ENCODE results near the gene MAST4.

Gene MAST4

DNA sequence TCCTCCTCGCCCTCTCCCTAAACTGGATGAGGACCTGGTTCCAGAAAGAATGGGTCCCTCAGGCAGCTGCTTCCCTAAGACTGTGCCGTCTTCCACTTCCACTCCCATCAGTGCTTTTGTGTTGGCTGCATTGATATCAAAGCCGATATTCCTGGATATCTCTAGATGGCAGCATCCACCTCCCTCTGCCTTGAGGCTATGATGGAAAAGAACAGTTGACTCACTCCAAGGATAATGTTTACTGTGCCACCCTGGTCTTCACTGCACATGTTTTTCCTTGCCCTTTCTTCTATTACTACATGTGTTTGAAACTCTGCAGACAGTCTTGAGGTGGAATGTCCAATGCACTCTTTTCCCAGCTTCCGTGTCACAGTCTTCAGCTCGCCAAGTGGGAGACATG is 211.6 kb downstream of the MAST4 start:
- Histone ChIP-seq H3K27ac (ENCODE audit: low read length, poor library complexity, severe bottlenecking) (no peak overlapping the region), H2BK12ac (ENCODE audit: low read length in 2 of 2) (no peak overlapping the region), H3K4me2 (ENCODE audit: low read length, poor library complexity, severe bottlenecking) (no peak overlapping the region), H2AK5ac (ENCODE audit: low read length, severe bottlenecking) (no peak overlapping the region), H3K18ac (ENCODE audit: low read depth in 1 of 2, low read length in 2 of 2) (no peak overlapping the region), H2BK120ac (ENCODE audit: low read depth, low read length) (no peak overlapping the region), H2AFZ (ENCODE audit: low read depth, low read length) (no peak overlapping the region), H4K91ac (ENCODE audit: low read length) (no peak overlapping the region), H4K8ac (ENCODE audit: low read length) (no peak overlapping the region), H2BK15ac (ENCODE audit: low read depth, poor library complexity, severe bottlenecking) (no peak overlapping the region), H3K27me3 (ENCODE audit: control insufficient read depth in 1 of 2, insufficient read depth in 1 of 2, low read length in 2 of 2) (peaks cover 3 to 11% of the 10 kb centered on the region in 2 experiments), H3K14ac (ENCODE audit: low read length in 2 of 2) (no peak overlapping the region), H3K4me3 (ENCODE audit: insufficient read depth in 1 of 2, low read depth in 1 of 2, low read length in 2 of 2) (no peak overlapping the region), H2BK5ac (ENCODE audit: low read depth, low read length, poor library complexity, severe bottlenecking) (no peak overlapping the region), H3K79me1 (replicated peaks; ENCODE audit: low read length, poor library complexity, severe bottlenecking) (no peaks in the 10 kb centered on the region), H3K4me1 (ENCODE audit: control insufficient read depth, insufficient read depth, low read depth, low read length) (peaks cover 6% of the 10 kb centered on the region), H3K4ac (ENCODE audit: low read depth in 1 of 2, low read length in 2 of 2) (no peak overlapping the region), H3K36me3 (ENCODE audit: control insufficient read depth in 1 of 2, insufficient read depth in 2 of 2, low read depth in 1 of 2, low read length in 2 of 2) (no peaks in the 10 kb centered on the region), H3K9ac (ENCODE audit: low read length) (no peak overlapping the region), H3K23ac (ENCODE audit: low read length in 2 of 2) (no peak overlapping the region), H3K9me3 (ENCODE audit: control insufficient read depth, low read length) (no peaks in the 10 kb centered on the region)
- WGBS = 94% methylated on average over 5 of the region's 5 CpGs
- DNase-seq = peak; percentile 41

DNA sequence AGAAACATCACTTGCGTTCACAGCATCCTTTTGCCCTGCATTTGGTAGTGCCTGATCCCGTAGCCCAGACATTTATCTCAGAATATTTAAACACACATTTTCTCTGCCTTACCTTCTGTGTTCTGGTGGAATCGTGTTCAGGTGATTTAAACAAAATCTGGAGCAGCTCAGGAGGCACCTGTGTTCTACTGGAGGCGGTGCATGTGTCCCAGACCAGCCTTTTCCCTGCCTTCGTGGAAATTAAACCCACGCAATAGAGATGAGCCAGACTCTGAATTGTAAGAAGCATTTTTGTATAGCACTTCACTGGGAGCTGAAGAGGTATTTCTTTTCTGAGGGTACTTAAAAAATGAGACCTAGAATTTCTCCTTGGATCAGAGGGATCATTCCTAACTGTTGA is 212.5 kb downstream of the MAST4 start:
- H2AK5ac ChIP-seq (ENCODE audit: low read length, severe bottlenecking) = no peak overlapping the region
- H3K9me3 ChIP-seq (ENCODE audit: control insufficient read depth, low read length) = no peaks in the 10 kb centered on the region
- H3K4me3 ChIP-seq (ENCODE audit: insufficient read depth in 1 of 2, low read depth in 1 of 2, low read length in 2 of 2) = no peak overlapping the region
- H3K79me1 ChIP-seq (replicated peaks; ENCODE audit: low read length, poor library complexity, severe bottlenecking) = no peaks in the 10 kb centered on the region
- no peak overlapping the region for H4K91ac ChIP-seq (ENCODE audit: low read length)
- H3K18ac ChIP-seq (ENCODE audit: low read depth in 1 of 2, low read length in 2 of 2) = no peak overlapping the region
- no peak overlapping the region for H2AFZ ChIP-seq (ENCODE audit: low read depth, low read length)
- H3K4me2 ChIP-seq (ENCODE audit: low read length, poor library complexity, severe bottlenecking) = no peak overlapping the region
- no peak overlapping the region for H4K8ac ChIP-seq (ENCODE audit: low read length)
- no peak overlapping the region for H3K4ac ChIP-seq (ENCODE audit: low read depth in 1 of 2, low read length in 2 of 2)
- no peak overlapping the region for H2BK120ac ChIP-seq (ENCODE audit: low read depth, low read length)
- no peak overlapping the region for H2BK5ac ChIP-seq (ENCODE audit: low read depth, low read length, poor library complexity, severe bottlenecking)
- 90% methylated on average over 6 of the region's 6 CpGs for WGBS
- peaks cover 3 to 9% of the 10 kb centered on the region in 2 experiments for H3K27me3 ChIP-seq (ENCODE audit: control insufficient read depth in 1 of 2, insufficient read depth in 1 of 2, low read length in 2 of 2)
- no peak overlapping the region for H2BK12ac ChIP-seq (ENCODE audit: low read length in 2 of 2)
- H3K23ac ChIP-seq (ENCODE audit: low read length in 2 of 2) = no peak overlapping the region
- no peak overlapping the region for H2BK15ac ChIP-seq (ENCODE audit: low read depth, poor library complexity, severe bottlenecking)
- H3K27ac ChIP-seq (ENCODE audit: low read length, poor library complexity, severe bottlenecking) = no peak overlapping the region
- no peak overlapping the region for H3K14ac ChIP-seq (ENCODE audit: low read length in 2 of 2)
- H3K9ac ChIP-seq (ENCODE audit: low read length) = no peak overlapping the region
- no peak for DNase-seq
- H3K36me3 ChIP-seq (ENCODE audit: control insufficient read depth in 1 of 2, insufficient read depth in 2 of 2, low read depth in 1 of 2, low read length in 2 of 2) = no peaks in the 10 kb centered on the region
- peaks cover 6% of the 10 kb centered on the region for H3K4me1 ChIP-seq (ENCODE audit: control insufficient read depth, insufficient read depth, low read depth, low read length)

DNA sequence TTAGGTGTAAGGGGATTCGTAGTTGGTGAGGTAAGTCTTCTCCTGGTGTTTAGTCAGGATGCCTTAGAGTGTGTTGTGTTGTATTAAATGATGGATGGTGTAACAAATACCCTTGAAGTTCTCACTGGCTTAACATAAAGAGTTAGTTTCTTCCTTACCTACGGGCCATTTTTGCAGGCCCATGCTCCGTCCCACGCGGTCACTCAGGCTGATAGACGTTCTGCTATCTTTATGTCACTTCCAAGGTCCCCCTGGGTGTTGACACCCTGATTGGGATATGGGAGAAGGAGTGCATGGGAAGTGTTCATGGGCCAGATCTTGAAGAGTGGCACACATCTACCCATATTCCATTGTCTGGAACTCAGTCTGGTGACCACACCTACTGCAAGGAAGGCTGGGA is 214.0 kb downstream of the MAST4 start:
- H3K18ac ChIP-seq (ENCODE audit: low read depth in 1 of 2, low read length in 2 of 2) = no peak overlapping the region
- no peak overlapping the region for H3K27ac ChIP-seq (ENCODE audit: low read length, poor library complexity, severe bottlenecking)
- no peak overlapping the region for H3K4me3 ChIP-seq (ENCODE audit: insufficient read depth in 1 of 2, low read depth in 1 of 2, low read length in 2 of 2)
- no peak overlapping the region for H3K4me2 ChIP-seq (ENCODE audit: low read length, poor library complexity, severe bottlenecking)
- H3K9ac ChIP-seq (ENCODE audit: low read length) = no peak overlapping the region
- no peak overlapping the region for H3K4ac ChIP-seq (ENCODE audit: low read depth in 1 of 2, low read length in 2 of 2)
- no peak overlapping the region for H3K14ac ChIP-seq (ENCODE audit: low read length in 2 of 2)
- H2BK12ac ChIP-seq (ENCODE audit: low read length in 2 of 2) = no peak overlapping the region
- H2AFZ ChIP-seq (ENCODE audit: low read depth, low read length) = no peak overlapping the region
- H3K9me3 ChIP-seq (ENCODE audit: control insufficient read depth, low read length) = no peaks in the 10 kb centered on the region
- H3K79me1 ChIP-seq (replicated peaks; ENCODE audit: low read length, poor library complexity, severe bottlenecking) = no peaks in the 10 kb centered on the region
- no peak overlapping the region for H4K91ac ChIP-seq (ENCODE audit: low read length)
- no peak overlapping the region for H4K8ac ChIP-seq (ENCODE audit: low read length)
- no peak overlapping the region for H2BK15ac ChIP-seq (ENCODE audit: low read depth, poor library complexity, severe bottlenecking)
- H3K27me3 ChIP-seq (ENCODE audit: control insufficient read depth in 1 of 2, insufficient read depth in 1 of 2, low read length in 2 of 2) = peaks cover 0 to 9% of the 10 kb centered on the region in 2 experiments
- H3K23ac ChIP-seq (ENCODE audit: low read length in 2 of 2) = no peak overlapping the region
- no peak overlapping the region for H2AK5ac ChIP-seq (ENCODE audit: low read length, severe bottlenecking)
- WGBS = 90% methylated on average over 6 of the region's 6 CpGs
- no peaks in the 10 kb centered on the region for H3K36me3 ChIP-seq (ENCODE audit: control insufficient read depth in 1 of 2, insufficient read depth in 2 of 2, low read depth in 1 of 2, low read length in 2 of 2)
- H2BK120ac ChIP-seq (ENCODE audit: low read depth, low read length) = no peak overlapping the region
- H3K4me1 ChIP-seq (ENCODE audit: control insufficient read depth, insufficient read depth, low read depth, low read length) = peaks cover 6% of the 10 kb centered on the region
- H2BK5ac ChIP-seq (ENCODE audit: low read depth, low read length, poor library complexity, severe bottlenecking) = no peak overlapping the region
- no peak for DNase-seq

DNA sequence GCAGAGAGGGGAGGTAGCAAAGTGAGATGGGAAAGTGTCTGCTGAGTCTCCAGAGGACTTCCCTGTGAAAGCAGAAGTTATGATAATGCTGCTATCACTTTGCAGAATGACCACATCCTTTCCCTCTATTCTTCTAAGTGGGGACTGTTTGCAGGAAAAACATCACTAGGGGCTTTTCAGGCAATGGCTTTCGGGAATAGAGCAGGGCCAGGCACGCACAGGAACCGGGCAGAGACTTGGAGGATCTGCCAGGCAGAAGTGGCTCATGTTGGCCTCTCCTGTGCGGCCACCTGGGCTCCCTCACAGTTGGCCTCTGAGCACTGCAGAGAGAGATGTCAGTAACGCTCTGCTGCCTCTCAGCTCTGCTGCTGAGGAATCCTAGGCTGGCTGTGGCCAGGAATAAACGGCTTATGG is 214.7 kb downstream of the MAST4 start:
- Histone ChIP-seq H2AK5ac (ENCODE audit: low read length, severe bottlenecking) (no peak overlapping the region), H3K4ac (ENCODE audit: low read depth in 1 of 2, low read length in 2 of 2) (no peak overlapping the region), H4K8ac (ENCODE audit: low read length) (no peak overlapping the region), H3K14ac (ENCODE audit: low read length in 2 of 2) (no peak overlapping the region), H3K79me1 (replicated peaks; ENCODE audit: low read length, poor library complexity, severe bottlenecking) (no peaks in the 10 kb centered on the region), H3K9ac (ENCODE audit: low read length) (no peak overlapping the region), H3K4me3 (ENCODE audit: insufficient read depth in 1 of 2, low read depth in 1 of 2, low read length in 2 of 2) (no peak overlapping the region), H2BK120ac (ENCODE audit: low read depth, low read length) (no peak overlapping the region), H3K36me3 (ENCODE audit: control insufficient read depth in 1 of 2, insufficient read depth in 2 of 2, low read depth in 1 of 2, low read length in 2 of 2) (no peaks in the 10 kb centered on the region), H3K27me3 (ENCODE audit: control insufficient read depth in 1 of 2, insufficient read depth in 1 of 2, low read length in 2 of 2) (peaks cover 0 to 4% of the 10 kb centered on the region in 2 experiments), H3K9me3 (ENCODE audit: control insufficient read depth, low read length) (no peaks in the 10 kb centered on the region), H2BK5ac (ENCODE audit: low read depth, low read length, poor library complexity, severe bottlenecking) (no peak overlapping the region), H2AFZ (ENCODE audit: low read depth, low read length) (no peak overlapping the region), H2BK12ac (ENCODE audit: low read length in 2 of 2) (no peak overlapping the region), H3K18ac (ENCODE audit: low read depth in 1 of 2, low read length in 2 of 2) (no peak overlapping the region), H3K23ac (ENCODE audit: low read length in 2 of 2) (no peak overlapping the region), H3K4me1 (ENCODE audit: control insufficient read depth, insufficient read depth, low read depth, low read length) (peaks cover 6% of the 10 kb centered on the region), H3K27ac (ENCODE audit: low read length, poor library complexity, severe bottlenecking) (no peak overlapping the region), H2BK15ac (ENCODE audit: low read depth, poor library complexity, severe bottlenecking) (no peak overlapping the region), H3K4me2 (ENCODE audit: low read length, poor library complexity, severe bottlenecking) (no peak overlapping the region), H4K91ac (ENCODE audit: low read length) (no peak overlapping the region)
- no peak for DNase-seq
- 84% methylated on average over 6 of the region's 6 CpGs for WGBS
